NCI-H2081 (cell line): ENCODE results near the gene CCDC137.
A peak's percentile ranks its signal among the peaks of the same experiment; 100 is the strongest.
"Not testable (repeated sequence)": the region's sequence is repeated elsewhere in the genome, so short reads cannot be mapped to it uniquely, and the experiment has no call there.

Source experiments
- DNase-seq, 2 experiments: peaks; one replicate each; lab custom pipeline; 2025; lab: John Stamatoyannopoulos, UW

The CCDC137 gene, protein sequence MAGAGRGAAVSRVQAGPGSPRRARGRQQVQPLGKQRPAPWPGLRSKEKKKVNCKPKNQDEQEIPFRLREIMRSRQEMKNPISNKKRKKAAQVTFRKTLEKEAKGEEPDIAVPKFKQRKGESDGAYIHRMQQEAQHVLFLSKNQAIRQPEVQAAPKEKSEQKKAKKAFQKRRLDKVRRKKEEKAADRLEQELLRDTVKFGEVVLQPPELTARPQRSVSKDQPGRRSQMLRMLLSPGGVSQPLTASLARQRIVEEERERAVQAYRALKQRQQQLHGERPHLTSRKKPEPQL

DNA sequence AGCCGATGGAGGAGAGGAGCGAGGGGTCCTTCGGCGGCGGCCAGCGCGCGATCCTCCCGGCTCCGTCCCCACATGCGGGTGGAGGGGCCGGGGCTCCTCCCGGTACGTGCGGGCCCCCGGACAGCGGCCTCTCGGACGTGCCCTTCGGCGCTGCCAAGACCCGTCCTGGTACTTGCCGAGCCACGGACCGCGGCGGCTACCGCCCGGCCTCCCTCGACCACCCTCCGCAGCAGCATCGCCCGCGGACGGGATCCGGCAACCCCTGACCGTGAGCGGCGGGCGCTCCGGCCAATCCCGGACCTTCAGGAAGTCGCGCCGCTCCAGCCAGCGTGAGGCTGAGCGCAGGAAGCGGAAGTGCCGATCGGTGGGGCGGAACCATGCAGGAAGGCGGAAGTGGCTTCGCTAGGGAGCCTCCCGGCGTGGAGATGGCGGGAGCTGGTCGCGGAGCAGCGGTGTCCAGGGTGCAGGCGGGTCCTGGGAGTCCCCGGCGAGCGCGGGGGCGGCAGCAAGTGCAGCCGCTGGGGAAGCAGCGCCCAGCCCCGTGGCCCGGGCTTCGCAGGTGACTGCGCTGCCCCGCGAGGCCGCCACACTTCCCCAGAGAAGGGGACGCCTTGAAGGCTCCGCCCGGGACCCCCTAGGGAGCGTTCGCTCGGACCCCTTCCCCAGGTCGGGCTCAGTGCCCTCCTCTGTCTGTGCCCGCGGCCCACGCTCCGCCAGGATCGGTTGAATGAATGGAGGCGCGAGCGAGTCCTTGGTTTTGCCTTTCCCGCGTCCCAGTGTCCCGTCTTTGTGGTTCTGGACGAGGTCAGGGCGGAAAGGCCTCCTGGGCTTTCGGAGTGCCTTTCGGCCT lies at the start of gene CCDC137, which contains the start of gene OXLD1:
Gene CCDC137 (plus strand): TSS at position 396 of the 850 bp plus-strand sequence. CDS start 30 bp downstream, at position 426.
Gene OXLD1 (minus strand): TSS at position 264 of the 850 bp plus-strand sequence. CDS start 28 bp downstream, at position 236.
- peak; percentile 95 to 99 for DNase-seq

- no peak for DNase-seq
Measured at GRCh38 chr17:81616877-81617276, 49.7 kb upstream of the CCDC137 start.

DNA sequence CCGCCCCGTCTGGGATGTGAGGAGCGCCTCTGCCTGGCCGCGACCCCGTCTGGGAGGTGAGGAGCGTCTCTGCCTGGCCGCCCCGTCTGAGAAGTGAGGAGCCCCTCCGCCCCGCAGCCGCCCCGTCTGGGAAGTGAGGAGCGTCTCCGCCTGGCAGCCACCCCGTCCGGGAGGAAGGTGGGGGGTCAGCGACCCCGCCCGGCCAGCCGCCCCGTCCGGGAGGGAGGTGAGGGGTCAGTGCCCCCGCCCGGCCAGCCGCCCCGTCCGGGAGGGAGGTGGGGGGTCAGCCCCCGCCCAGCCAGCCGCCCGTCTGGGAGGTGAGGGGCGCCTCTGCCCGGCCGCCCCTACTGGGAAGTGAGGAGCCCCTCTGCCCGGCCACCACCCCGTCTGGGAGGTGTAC lies 48.2 kb upstream of the CCDC137 start:
- DNase-seq, result not testable (repeated sequence)

GRCh38 chr17:81621494-81622130 lies 44.9 kb upstream of the CCDC137 start:
- DNase-seq, result no peak

- no peak for DNase-seq
Measured at GRCh38 chr17:81630274-81630673, 36.3 kb upstream of the CCDC137 start.

DNA sequence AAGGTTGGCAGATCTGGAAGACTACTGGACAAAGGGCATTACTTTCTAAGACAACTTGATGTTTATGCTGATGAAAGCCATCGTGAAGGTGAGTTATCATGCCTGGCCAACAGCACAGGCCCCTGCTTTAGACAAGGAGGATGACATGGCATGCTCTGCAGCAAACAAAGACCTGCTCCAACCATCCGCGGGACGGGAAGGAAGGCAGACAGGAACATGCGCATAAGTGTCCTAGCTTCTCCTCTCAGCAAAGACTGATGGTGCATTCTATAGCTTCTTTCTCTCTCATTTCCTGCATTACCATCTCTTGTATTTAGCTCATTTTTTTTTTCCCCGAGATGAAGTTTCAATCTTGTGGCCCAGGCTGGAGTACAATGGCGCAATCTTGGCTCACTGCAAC lies 35.1 kb upstream of the CCDC137 start:
- DNase-seq, result no peak

DNA sequence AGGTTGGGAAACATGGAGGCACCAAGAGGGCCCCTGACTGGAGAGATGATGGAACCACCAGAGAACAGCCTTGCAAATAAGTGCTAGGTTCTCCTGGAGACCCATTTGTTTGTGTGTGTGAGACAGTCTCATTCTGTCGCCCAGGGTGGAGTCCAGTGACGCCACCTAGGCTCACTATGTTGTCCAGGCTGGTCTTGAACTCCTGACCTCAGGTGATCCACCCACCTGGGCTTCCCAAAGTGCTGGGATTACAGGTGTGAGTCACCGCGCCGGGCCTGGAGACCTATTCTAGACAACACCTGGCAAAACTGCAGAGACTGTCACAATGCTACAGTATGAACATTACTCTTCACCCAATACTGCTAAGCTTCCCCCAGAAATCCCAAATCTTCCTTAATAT lies 31.1 kb upstream of the CCDC137 start:
- no peak for DNase-seq

DNA sequence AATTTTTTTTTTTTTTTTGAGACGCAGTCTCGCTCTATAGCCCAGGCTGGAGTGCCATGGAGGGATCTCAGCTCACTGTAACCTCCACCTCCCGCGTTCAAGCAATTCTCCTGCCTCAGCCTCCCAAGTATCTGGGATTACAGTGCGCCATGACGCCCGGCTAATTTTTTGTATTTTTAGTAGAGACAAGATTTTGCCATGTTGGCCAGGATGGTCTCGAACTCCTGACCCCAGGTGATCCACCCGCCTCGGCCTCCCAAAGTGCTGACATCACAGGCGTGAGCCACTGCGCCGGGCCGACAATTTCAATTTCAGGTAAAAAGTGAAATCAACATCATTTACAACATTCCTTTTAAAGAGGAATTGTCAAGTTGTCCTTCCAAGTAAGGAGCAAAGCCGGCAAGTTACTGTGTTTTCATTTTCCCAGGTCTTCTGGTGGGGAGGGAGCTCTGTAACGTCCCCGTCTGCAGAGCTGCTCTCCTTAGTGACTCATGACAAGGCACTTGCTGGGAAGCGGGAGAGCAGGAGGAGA lies 30.5 kb upstream of the CCDC137 start:
- no peak for DNase-seq

DNA sequence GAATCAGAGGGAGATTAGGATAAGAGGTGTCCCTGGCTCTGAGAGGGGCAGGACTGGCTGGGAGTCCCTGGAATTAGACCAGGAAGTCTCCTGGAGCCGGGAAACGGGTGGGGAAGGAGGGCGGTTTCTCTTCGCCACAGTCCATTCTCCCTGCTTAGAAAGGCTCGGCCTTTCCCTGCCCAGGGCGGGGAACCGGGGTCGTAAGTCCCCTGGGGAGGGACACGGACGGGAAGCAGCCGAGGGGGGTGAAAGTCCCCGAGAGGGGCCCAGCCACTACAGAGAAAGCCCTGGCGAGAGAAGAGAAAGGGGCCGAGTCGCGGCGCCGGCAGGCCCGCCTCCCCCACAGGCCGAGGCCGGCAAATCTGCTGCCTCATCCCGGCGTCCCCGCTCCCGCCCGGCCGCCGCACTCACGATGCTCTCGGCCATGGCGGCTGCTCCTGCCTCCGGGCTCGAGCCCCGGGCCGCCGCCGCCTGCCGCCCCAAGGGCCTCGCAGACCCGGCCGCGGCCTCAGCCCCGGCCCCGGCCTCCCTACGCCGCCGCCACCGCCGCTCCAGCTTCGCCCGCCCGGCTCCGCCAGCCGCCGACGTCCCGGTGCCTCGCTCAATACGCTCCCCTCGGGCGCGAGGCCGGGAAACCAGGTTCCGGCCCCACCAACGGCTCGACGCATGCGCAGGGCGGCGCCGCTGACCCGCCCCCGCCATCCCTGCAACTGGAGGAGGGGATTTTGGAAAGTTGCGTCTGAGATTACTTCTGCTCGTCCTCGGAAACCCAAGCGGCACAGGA lies 29.8 kb upstream of the CCDC137 start, which contains the start of the genes NPLOC4 and TSPAN10:
Gene NPLOC4 (minus strand): TSS at position 608 of the 784 bp plus-strand sequence. CDS start 182 bp downstream, at position 426.
Gene TSPAN10 (plus strand): TSS at position 692 of the 784 bp plus-strand sequence. CDS start 5,217 bp downstream, outside the sequence.
- DNase-seq, result peak; percentile 86 to 89

- DNase-seq, result no peak
Measured at GRCh38 chr17:81638683-81639082, 27.9 kb upstream of the CCDC137 start.

- no peak for DNase-seq
Measured at GRCh38 chr17:81640011-81640410, 26.5 kb upstream of the CCDC137 start.

GRCh38 chr17:81641825-81642489 lies 24.6 kb upstream of the CCDC137 start:
- no peak for DNase-seq

DNA sequence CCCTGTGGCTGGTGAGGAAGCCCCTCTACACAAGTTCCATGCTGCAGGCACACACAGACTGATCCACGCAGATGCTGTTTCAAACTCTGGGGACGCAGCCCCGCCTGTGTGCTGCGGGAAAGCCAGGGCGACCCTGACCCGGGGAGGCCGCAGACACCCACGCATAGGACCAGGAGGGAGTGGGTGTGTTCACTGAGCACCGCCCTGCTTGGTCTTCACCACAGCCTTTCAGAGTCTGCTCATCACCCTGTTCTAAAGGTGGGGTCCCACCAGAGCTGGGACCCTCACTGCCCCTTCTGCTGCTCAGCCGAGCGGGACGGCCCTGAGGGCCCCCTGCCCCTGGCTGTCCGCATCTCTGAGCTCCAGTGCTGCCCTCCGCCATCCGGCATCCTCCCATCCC lies 22.0 kb upstream of the CCDC137 start:
- no peak for DNase-seq

GRCh38 chr17:81644976-81645952 lies 21.3 kb upstream of the CCDC137 start:
- DNase-seq, result no peak

DNA sequence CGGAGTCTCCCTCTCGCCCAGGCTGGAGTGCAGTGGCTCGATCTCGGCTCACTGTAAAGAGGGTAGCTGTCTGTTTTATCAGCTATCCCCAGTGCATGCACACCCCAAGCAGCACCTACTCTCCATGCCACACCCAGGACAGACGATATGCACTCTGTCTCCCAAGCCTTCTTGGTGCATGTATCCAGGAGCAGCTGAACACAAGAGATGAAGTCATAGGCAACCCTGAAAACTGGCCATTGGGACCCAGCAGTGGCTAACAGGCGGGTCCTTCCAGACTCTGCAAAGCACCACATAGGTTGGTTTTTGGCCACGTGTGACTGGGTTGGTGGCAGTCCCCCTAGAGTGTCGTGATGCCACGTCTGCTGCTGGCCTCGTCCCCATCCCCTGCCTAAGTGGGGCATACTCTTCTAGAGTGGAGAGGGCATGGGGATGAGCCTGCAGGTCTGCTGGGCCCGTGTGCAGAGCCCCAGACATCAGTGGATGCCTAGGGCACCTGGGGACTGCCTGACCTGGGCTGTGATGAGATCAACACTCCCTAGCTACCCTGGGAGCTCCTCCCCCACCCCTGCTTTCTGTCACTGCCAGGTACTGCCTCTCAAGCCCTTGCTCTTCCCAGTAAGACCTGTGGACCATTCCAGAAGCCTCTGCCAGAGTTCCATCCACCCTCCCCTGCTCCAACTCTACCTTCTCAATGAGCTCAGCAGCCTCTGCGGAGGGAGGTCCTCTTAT lies 19.5 kb upstream of the CCDC137 start:
- no peak for DNase-seq

GRCh38 chr17:81647640-81648012 lies 18.9 kb upstream of the CCDC137 start:
- no peak for DNase-seq

DNA sequence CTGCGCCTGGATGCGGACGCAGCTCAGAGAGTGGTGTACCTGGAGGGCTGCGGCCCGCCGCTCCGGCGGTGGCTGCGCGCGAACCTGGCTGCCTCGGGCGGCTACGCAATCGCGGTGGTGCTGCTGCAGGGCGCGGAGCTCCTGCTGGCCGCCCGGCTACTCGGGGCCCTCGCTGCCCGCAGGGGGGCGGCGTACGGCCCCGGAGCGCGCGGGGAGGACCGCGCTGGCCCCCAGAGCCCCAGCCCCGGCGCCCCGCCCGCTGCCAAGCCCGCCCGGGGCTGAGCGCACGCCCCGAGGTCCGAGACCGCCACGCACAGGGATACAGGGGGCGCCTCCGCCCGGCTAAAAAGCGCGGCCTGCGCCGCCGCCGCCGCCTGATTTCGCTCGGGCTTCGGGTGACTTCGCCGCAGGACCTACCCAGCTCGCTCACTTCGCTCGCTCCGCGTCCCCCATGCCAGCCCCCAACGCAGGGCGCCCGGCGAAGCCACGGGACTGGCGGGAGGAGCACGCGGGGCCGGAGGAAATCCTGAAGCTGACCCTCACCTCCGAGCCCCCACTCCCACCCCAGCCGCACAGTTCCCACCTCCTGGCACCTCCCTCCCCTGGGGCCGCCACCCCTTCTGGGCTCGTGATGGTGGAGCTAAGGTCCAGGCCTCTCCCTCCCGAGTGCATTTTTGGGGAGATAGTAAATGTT lies 18.4 kb upstream of the CCDC137 start:
- no peak for DNase-seq

GRCh38 chr17:81648707-81649085 lies 17.8 kb upstream of the CCDC137 start:
- no peak for DNase-seq
